Upper lobe of left lung (tissue), 4 donors: ENCODE measurements around the gene C1orf185.

Experiments used
- CTCF ChIP-seq, 6 experiments: fragments of 450-650 bp in 4 of 6; fragments of 200-600 bp in 2 of 6; sonication (generic) in 2 of 6; IDR thresholded peaks; one replicate each; pipeline ENCODE4 v1.5.1; 2016 to 2019; ENCODE audit warnings: antibody characterized with exemption in 6 of 6
- POLR2A ChIP-seq, 4 donors: fragments of 450-650 bp; IDR thresholded peaks; one replicate each; pipeline ENCODE4 v1.5.1; 2016 to 2017; ENCODE audit warnings: antibody characterized with exemption in 4 of 4, mild to moderate bottlenecking in 2 of 4
- POLR2AphosphoS5 ChIP-seq, 2 donors: sonication (generic); formaldehyde crosslinking; IDR thresholded peaks; one replicate each; pipeline ENCODE4 v1.5.1; 2017; ENCODE audit warnings: antibody characterized with exemption in 2 of 2

GRCh38 chr1:51120629-51121028 is 18.6 kb downstream of the C1orf185 start:
- no peak for TF ChIP-seq POLR2A (IDR thresholded peaks at IDR 0.05)
- no peak for TF ChIP-seq CTCF (IDR thresholded peaks at IDR 0.05)
- TF ChIP-seq POLR2AphosphoS5 (IDR thresholded peaks at IDR 0.05), result no peak
